M059J (cell line): Measurements from ENCODE around the gene CNTNAP2. TPM values are rescaled to one million over a fixed set of nuclear protein-coding genes. Genes with fewer than 3 reads are reported as not detected.

Experiments
- DNase-seq: peaks from one replicate; pipeline ENCODE4 v3.0.0-alpha.2; 2012; ENCODE audit warnings: low read depth
- total RNA-seq: library from RNA; depleted of rRNA; stranded (reverse); fragments of >200 nt; shearing (Covaris generic); gene quantifications from 2 replicates; pipeline ENCODE4 v1.2.3, GENCODE V29; 2014

Gene CNTNAP2
- total RNA-seq, 1 experiment from 2014 or later: not detected

- peak; percentile 2 for DNase-seq
Measured at GRCh38 chr7:148142660-148143248, 2026.2 kb downstream of the CNTNAP2 start.

- no peak for DNase-seq
Measured at GRCh38 chr7:148144827-148145226, 2028.2 kb downstream of the CNTNAP2 start.

GRCh38 chr7:148146346-148146745 lies 2029.7 kb downstream of the CNTNAP2 start:
- DNase-seq: no peak

- DNase-seq: no peak
Measured at GRCh38 chr7:148147438-148147837, 2030.8 kb downstream of the CNTNAP2 start.

- no peak for DNase-seq
Measured at GRCh38 chr7:148148456-148148855, 2031.9 kb downstream of the CNTNAP2 start.

GRCh38 chr7:148149730-148150129 lies 2033.1 kb downstream of the CNTNAP2 start:
- no peak for DNase-seq

- no peak for DNase-seq
Measured at GRCh38 chr7:148151778-148152177, 2035.2 kb downstream of the CNTNAP2 start.

- DNase-seq: no peak
Measured at GRCh38 chr7:148153616-148154284, 2037.1 kb downstream of the CNTNAP2 start.

GRCh38 chr7:148155000-148155399 lies 2038.4 kb downstream of the CNTNAP2 start:
- no peak for DNase-seq

- no peak for DNase-seq
Measured at GRCh38 chr7:148155826-148156225, 2039.2 kb downstream of the CNTNAP2 start.

GRCh38 chr7:148156233-148156632 lies 2039.6 kb downstream of the CNTNAP2 start:
- DNase-seq: no peak

GRCh38 chr7:148159331-148159730 lies 2042.7 kb downstream of the CNTNAP2 start:
- no peak for DNase-seq

GRCh38 chr7:148161776-148162175 lies 2045.2 kb downstream of the CNTNAP2 start:
- DNase-seq: no peak

- DNase-seq: no peak
Measured at GRCh38 chr7:148162808-148163207, 2046.2 kb downstream of the CNTNAP2 start.

GRCh38 chr7:148163246-148163645 lies 2046.6 kb downstream of the CNTNAP2 start:
- no peak for DNase-seq

GRCh38 chr7:148172920-148173319 lies 2056.3 kb downstream of the CNTNAP2 start:
- DNase-seq: no peak

- no peak for DNase-seq
Measured at GRCh38 chr7:148173369-148173768, 2056.8 kb downstream of the CNTNAP2 start.

GRCh38 chr7:148174376-148174775 lies 2057.8 kb downstream of the CNTNAP2 start:
- DNase-seq: no peak

- no peak for DNase-seq
Measured at GRCh38 chr7:148175512-148175911, 2058.9 kb downstream of the CNTNAP2 start.

- no peak for DNase-seq
Measured at GRCh38 chr7:148177972-148178371, 2061.4 kb downstream of the CNTNAP2 start.

- DNase-seq: no peak
Measured at GRCh38 chr7:148180075-148180474, 2063.5 kb downstream of the CNTNAP2 start.

GRCh38 chr7:148182264-148182663 lies 2065.7 kb downstream of the CNTNAP2 start:
- DNase-seq: no peak

- no peak for DNase-seq
Measured at GRCh38 chr7:148185041-148185440, 2068.4 kb downstream of the CNTNAP2 start.

GRCh38 chr7:148187471-148187870 lies 2070.9 kb downstream of the CNTNAP2 start:
- DNase-seq: no peak
